ENCODE data around the gene NUTF2. TPM values are rescaled to one million over a fixed set of nuclear protein-coding genes. Genes with fewer than 3 reads are reported as not detected.

The NUTF2 gene
- total RNA-seq, 1 experiment from 2014 or later, result 48.7 TPM

Other genes with a start within 250 kb of the NUTF2 start
- 1.1 and 1.7 TPM in 2 replicates for gene CARMIL2, start 201.8 kb upstream of the NUTF2 start, total RNA-seq (2014; rRNA removed; shearing (Covaris generic))
- 31.6 and 39.9 TPM in 2 replicates for gene ACD, start 186.7 kb upstream of the NUTF2 start, total RNA-seq (2014; rRNA removed; shearing (Covaris generic))
- 0.71 and 1.0 TPM in 2 replicates for gene PARD6A, start 186.0 kb upstream of the NUTF2 start, total RNA-seq (2014; rRNA removed; shearing (Covaris generic))
- 12.7 and 19.9 TPM in 2 replicates for gene ENKD1, start 180.2 kb upstream of the NUTF2 start, total RNA-seq (2014; rRNA removed; shearing (Covaris generic))
- gene C16orf86, start 180.1 kb upstream of the NUTF2 start, total RNA-seq (2014; rRNA removed; shearing (Covaris generic)), result not detected in 2 replicates
- gene GFOD2, start 127.6 kb upstream of the NUTF2 start, total RNA-seq (2014; rRNA removed; shearing (Covaris generic)), result 16.5 and 18.8 TPM in 2 replicates
- 3.7 and 4.0 TPM in 2 replicates for gene RANBP10, start 40.4 kb upstream of the NUTF2 start, total RNA-seq (2014; rRNA removed; shearing (Covaris generic))
- gene TSNAXIP1, start 40.0 kb upstream of the NUTF2 start, total RNA-seq (2014; rRNA removed; shearing (Covaris generic)), result 0.11 and 1.1 TPM in 2 replicates
- gene THAP11, start 4.6 kb upstream of the NUTF2 start, total RNA-seq (2014; rRNA removed; shearing (Covaris generic)), result 41.5 and 50.6 TPM in 2 replicates
- 26.8 and 33.8 TPM in 2 replicates for gene CENPT, start 760 bp downstream of the NUTF2 start, total RNA-seq (2014; rRNA removed; shearing (Covaris generic))
- gene EDC4, start 26.1 kb downstream of the NUTF2 start, total RNA-seq (2014; rRNA removed; shearing (Covaris generic)), result 43.3 and 47.8 TPM in 2 replicates
- not detected in 2 replicates for gene NRN1L, start 38.0 kb downstream of the NUTF2 start, total RNA-seq (2014; rRNA removed; shearing (Covaris generic))
- 1.5 and 2.3 TPM in 2 replicates for gene PSKH1, start 46.3 kb downstream of the NUTF2 start, total RNA-seq (2014; rRNA removed; shearing (Covaris generic))
- 0.74 and 1.6 TPM in 2 replicates for gene CTRL, start 84.9 kb downstream of the NUTF2 start, total RNA-seq (2014; rRNA removed; shearing (Covaris generic))
- 58.1 and 72.7 TPM in 2 replicates for gene PSMB10, start 89.9 kb downstream of the NUTF2 start, total RNA-seq (2014; rRNA removed; shearing (Covaris generic))
- 0.77 and 0.97 TPM in 2 replicates for gene LCAT, start 97.2 kb downstream of the NUTF2 start, total RNA-seq (2014; rRNA removed; shearing (Covaris generic))
- gene SLC12A4, start 121.7 kb downstream of the NUTF2 start, total RNA-seq (2014; rRNA removed; shearing (Covaris generic)), result 7.0 and 13.5 TPM in 2 replicates
- not detected in 2 replicates for gene DPEP3, start 133.6 kb downstream of the NUTF2 start, total RNA-seq (2014; rRNA removed; shearing (Covaris generic))
- gene DPEP2, start 152.6 kb downstream of the NUTF2 start, total RNA-seq (2014; rRNA removed; shearing (Covaris generic)), result not detected in 2 replicates
- gene DPEP2NB, start 169.0 kb downstream of the NUTF2 start, total RNA-seq (2014; rRNA removed; shearing (Covaris generic)), result not detected in 2 replicates
- 7.1 and 8.6 TPM in 2 replicates for gene DDX28, start 176.3 kb downstream of the NUTF2 start, total RNA-seq (2014; rRNA removed; shearing (Covaris generic))
- 15.9 and 19.8 TPM in 2 replicates for gene DUS2, start 176.4 kb downstream of the NUTF2 start, total RNA-seq (2014; rRNA removed; shearing (Covaris generic))
- gene NFATC3, start 238.4 kb downstream of the NUTF2 start, total RNA-seq (2014; rRNA removed; shearing (Covaris generic)), result 11.1 and 12.1 TPM in 2 replicates